Cerebellar nuclear complex (tissue), 1 donor: ENCODE results near the gene SELENOH.
A peak's percentile ranks its signal among the peaks of the same experiment; 100 is the strongest.

Source experiments
- DNase-seq, 2 experiments: peaks; one replicate each; lab custom pipeline; 2025; lab: John Stamatoyannopoulos, UW

Gene SELENOH

DNA sequence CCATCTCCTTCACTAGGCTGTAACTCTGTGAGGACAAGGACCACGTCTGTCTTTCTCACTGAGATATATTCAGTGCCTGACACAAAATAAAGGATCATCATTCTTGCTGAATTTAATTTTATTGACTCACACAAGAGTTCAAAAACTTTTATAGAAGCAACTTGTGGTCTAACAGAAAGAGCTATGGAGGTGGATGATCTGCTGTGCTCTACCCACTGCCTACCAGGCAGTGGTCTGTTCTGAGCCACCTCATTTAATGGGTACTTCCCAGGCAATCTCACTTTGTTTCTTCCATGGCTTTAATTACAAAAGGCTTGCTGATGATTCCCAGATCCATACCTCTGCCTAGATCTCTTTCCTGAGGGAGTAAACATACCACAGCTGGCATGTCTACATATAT lies 5.6 kb downstream of the SELENOH start:
- no peak for DNase-seq

GRCh38 chr11:57751176-57751575 lies 9.9 kb downstream of the SELENOH start:
- DNase-seq = no peak

DNA sequence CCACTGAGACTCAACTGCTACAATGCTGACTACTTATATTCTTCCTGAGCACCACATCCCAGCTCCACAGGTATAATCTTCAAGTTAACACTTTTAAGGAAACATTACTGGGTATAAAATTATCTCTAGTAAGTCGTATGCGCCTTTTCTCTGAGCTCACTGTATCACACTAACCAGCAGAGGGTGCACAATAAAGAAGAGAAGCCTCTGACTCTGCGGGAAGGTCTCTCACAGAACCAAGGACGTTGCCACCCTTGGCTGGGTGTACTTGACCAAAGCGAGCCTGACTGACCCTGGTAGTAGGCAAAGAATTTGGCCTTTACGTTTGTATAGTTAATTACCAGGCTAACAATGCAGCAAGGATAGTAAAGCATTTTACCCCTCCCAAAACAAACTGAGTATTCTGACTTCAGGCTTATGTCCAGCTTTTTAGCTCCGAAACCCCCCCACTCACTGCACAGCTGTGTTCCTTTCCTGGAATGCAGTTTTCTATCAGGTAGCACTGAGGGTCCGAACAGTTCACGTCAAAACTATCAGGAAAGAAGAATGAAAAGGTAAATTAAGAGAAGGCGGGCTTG lies 10.5 kb downstream of the SELENOH start, which contains the start of gene BTBD18:
BTBD18 (minus strand) TSS at position 144 of the 578 bp plus-strand sequence. CDS start 631 bp downstream, outside the sequence.
- DNase-seq = no peak

DNA sequence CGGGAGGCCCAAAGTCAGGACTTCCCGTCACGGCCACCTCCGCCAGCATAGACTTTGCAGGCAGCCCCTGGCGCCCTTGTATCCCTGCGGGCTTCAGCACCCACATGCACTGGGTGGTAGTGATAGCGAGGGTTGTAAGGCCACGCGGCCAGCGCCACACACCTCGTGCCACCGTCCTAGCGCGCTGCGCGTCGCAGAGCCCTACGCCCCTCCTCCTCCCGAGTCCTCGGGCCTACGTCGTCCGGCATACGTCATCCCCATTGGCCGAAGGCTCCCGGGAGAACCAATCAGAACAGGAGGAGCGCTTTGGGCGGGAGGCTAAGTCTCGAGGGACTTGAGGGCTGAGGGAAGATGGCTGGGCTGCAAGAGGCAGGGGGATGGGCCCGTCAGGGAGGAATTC lies 11.7 kb downstream of the SELENOH start:
- DNase-seq = no peak

- DNase-seq = no peak
These were observed 16.9 kb downstream of the SELENOH start for GRCh38 chr11:57758174-57758573.

GRCh38 chr11:57761301-57762234 lies 20.3 kb downstream of the SELENOH start, which contains the start of gene CTNND1:
TSS of gene CTNND1 (plus strand) at chr11:57761802. CDS start at chr11:57791479, 29,677 bp downstream.
- DNase-seq = peak; percentile 78 to 90

DNA sequence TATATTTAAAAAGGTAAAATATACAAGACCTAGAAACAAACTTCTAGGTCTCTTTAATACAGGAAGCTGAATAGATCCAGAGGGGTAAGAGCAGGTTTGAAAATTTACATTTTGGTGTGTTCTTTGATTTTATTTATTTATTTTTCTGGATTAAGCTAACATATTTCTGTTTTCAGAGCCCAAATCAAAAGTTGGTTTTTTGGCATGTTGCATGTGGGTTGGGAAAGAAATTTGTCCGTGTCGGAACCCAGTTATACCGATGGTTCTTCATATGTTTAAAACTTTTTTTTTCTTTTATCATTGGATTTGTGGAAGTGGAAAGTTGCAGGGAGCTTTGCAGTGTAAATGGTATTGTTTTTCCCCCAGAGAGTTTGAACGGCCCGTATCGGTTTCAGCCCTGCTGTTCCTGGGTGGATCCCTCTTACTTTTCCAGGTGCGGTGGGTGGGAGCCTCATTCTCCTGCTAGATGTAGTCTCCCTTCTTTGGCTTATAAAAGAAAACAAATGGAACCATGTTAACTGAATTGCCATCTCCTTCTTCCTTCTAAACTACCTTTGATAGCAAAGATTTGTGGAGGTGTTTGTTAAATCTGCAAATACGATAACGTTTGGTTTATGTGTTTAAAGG lies 21.1 kb downstream of the SELENOH start:
- DNase-seq = peak in 1 of 2 experiments; percentile 6

GRCh38 chr11:57763568-57763967 lies 22.3 kb downstream of the SELENOH start:
- DNase-seq = peak in 1 of 2 experiments; percentile 41

DNA sequence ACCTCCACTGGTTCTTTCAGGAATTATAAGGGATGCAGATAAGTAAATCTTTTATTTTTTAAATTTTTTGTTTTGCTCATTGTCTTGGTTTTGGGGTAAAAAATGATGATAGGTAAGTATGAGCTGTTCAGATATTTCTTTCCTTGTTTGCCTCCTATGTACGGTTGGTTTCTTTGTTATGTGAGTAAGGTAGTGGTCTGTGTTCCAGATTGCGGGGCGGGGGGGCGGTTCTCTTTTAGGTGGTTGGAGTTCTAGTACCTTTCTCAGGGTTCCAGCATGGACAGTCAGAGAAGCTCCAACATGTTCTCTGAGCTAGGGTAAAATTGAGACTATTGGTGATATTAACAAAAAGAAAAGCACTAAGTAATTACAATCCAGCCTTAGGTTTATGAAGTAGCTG lies 22.7 kb downstream of the SELENOH start:
- no peak for DNase-seq

GRCh38 chr11:57764566-57764965 lies 23.3 kb downstream of the SELENOH start:
- DNase-seq = no peak

DNA sequence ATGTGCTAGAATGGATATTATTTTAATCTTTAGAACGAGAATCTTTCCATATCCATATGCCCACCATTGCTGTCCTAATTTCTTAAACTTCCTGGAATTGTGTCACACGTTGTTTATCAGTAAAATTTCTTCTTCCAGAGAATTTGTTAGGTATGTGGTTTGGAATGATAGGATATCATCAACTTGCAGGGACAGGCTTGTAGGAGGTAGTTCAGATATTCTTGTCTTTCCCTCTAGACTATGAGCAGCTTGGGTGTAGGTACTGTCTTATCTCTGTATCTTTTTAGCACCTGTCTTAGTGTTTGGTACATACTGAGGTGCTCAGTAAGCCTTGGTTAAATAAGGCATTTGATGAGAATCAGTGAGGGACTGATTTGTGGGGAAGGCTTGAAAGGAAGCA lies 23.7 kb downstream of the SELENOH start:
- DNase-seq = no peak

DNA sequence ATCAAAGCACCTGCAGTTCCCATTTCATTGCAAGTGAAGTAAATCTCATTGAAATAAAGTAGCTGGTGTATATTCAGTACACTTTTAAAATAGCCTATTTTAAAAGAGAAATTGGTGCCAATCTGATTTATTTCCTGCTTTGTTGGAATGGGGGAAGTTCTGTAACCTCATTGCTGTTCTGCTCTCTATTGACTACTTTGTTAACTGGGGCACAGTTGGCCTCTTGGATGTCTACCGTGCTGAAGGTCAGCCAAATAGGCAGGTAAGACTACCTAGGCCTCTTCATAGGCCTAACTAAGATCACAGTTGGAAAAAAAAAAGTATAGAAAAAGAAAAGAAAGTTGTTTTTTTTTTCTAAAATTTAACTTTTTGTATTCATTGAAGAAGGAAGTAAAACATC lies 29.5 kb downstream of the SELENOH start:
- no peak for DNase-seq

DNA sequence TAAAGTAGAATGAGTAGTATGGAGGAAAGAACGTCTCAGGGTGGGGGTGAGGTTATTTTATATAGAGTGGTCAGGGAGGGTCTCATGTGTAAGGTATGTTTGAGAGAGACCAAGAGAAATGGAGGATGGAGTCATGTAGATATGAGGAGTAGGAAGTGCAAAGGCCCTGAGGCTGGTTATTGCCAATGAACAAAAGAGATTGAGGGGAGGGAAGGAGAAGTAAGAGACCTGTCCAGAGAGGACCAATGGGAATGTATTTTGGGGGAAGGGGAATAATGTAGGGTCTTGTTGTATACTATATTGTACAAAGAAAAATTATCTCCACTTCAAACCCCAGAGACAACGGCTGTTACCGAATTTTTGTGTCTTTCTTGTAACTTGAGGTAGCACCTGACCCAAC lies 30.1 kb downstream of the SELENOH start:
- DNase-seq = no peak

- no peak for DNase-seq
These were observed 31.3 kb downstream of the SELENOH start for GRCh38 chr11:57772562-57772961.

- no peak for DNase-seq
These were observed 31.8 kb downstream of the SELENOH start for GRCh38 chr11:57773026-57773598.

- DNase-seq = no peak
These were observed 34.2 kb downstream of the SELENOH start for GRCh38 chr11:57775491-57775890.

GRCh38 chr11:57776031-57776521 lies 34.8 kb downstream of the SELENOH start:
- no peak for DNase-seq

DNA sequence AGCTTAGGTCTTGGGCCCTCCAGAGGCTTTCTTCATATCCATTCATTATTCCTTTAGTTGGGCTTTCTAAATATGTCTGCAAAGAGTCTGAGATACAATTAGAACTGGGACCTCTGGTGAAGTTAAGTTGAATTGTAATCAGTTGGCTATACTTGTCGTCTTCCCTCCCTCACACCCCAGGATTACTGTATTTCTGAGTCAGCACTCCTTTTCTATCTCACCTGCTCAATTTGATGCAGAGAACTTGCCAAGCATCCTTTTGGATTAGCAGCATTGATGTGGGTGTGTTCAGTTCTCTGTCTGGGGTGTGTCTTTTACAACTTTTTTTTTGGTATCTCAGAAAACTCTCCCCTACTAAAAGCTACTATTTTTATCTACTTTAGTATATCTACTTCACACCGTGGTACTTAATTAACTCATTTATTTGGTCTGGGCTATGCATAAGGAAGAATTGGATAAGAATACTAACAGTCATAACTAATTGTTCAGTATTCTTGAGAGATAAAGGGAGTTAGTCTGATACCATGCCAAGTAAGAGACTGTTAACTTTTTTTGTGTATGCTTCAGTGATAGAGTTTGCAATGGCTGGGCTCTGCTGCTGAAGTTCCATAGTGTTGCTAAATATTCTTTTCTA lies 35.4 kb downstream of the SELENOH start:
- DNase-seq = no peak

- no peak for DNase-seq
These were observed 36.7 kb downstream of the SELENOH start for GRCh38 chr11:57777969-57778317.

DNA sequence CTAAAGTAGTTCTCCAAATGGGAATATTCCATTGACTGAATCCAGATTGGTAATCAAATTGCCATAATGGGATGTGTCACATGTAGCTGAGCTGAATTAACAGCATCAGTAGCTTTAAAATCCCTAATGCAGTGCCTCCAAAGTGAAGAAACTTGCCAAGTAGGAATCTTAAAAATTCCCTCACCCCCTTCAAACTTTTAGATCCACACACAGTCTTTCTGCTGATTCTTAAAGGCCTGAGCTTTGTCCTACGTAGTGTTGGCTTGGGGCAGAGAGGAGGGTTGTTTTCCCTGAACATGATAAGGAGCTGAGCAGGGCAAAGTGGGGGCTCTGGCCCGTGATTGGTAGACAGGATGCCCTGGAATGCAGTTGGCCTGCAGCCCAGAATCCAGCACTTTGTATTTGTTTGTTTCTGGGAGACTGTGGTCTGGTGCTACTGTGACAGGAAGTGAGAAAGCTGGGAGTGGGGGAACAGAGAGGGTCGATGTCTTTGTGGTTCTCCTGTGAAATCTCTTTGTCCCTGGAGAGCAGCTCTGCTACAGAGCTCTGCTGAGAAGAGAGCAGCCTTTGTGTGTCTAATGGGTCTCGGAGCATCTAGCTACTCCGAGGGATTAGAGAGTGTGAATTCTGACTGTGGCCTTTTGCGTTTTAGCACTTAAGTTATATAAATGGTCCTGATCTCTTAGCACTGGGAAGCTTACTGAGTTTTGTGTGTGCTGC lies 37.2 kb downstream of the SELENOH start:
- no peak for DNase-seq

DNA sequence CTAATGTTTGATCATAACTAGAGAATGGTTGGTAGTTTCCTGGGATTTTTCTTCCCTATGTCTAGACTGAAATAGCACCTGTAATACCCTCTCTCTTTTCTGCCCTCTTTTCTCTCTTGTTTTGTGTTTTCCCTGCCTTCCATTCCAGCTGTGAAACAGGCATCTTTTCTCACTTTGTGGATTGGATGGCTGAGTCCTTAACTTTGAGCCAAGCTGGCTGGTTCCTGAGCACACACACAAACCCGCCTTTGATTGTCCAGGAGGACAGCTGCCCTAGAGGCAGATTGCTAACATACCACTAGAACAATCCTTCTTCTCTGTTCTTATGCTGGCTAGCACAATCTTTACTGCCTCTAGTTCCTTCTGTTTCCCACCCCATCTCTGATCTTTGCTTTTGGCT lies 38.0 kb downstream of the SELENOH start:
- no peak for DNase-seq
